Endothelial cell of umbilical vein (primary cell): ENCODE measurements around the gene MTAP. TPM values are rescaled to one million over a fixed set of nuclear protein-coding genes. Genes with fewer than 3 reads are reported as not detected.

Source experiments
- BruUV-seq: library from RNA; stranded (reverse); fragments of 400-500 nt; replicated peaks from 2 replicates; lab custom pipeline; 2021; lab: Mats Ljungman, UMichigan
- CTCF ChIA-PET: fragments of 300-600, 350-600 bp; sonication (Branson Sonifier 250); formaldehyde crosslinking; loops from one replicate; lab custom pipeline; 2021; ENCODE audit warnings: antibody characterized with exemption, inconsistent platforms; lab: Charles Lee
- POLR2A ChIA-PET: fragments of 300-600, 350-600 bp; sonication (Branson Sonifier 250); formaldehyde crosslinking; loops from one replicate; lab custom pipeline; 2021; ENCODE audit warnings: antibody characterized with exemption, inconsistent platforms; lab: Charles Lee
- DNase-seq: peaks from one replicate; pipeline ENCODE4 v3.0.0-alpha.2; 2011; ENCODE audit warnings: low read depth, low spot score
- FAIRE-seq: peaks from 2 replicates; lab custom pipeline; 2011; peaks lifted over from hg19 to GRCh38; lab: Jason Lieb, UNC
- H2AFZ ChIP-seq: 2 replicates; pipeline ENCODE4 v1.6.0; 2012; ENCODE audit warnings: low read depth, low read length, control low read depth, inconsistent platforms
- H3K27ac ChIP-seq: 2 replicates; pipeline ENCODE4 v1.5.1; 2011; ENCODE audit warnings: low read depth, mild to moderate bottlenecking, control low read depth, low read length, moderate library complexity; ENCODE audit not compliant: insufficient read depth
- H3K27me3 ChIP-seq, 2 experiments: 2 replicates each; pipeline versions ENCODE4 v1.6.0 to v1.6.1; 2011; ENCODE audit warnings: low read length in 2 of 2, mixed read lengths in 1 of 2; ENCODE audit not compliant: control insufficient read depth in 2 of 2, insufficient read depth in 2 of 2
- H3K36me3 ChIP-seq, 2 experiments: 2 replicates in 1 of 2; 3 replicates in 1 of 2; pipeline ENCODE4 v1.5.1; 2011; ENCODE audit warnings: low read length in 2 of 2, mild to moderate bottlenecking in 1 of 2, moderate library complexity in 1 of 2; ENCODE audit not compliant: control insufficient read depth in 2 of 2, insufficient read depth in 2 of 2; ENCODE audit errors: extremely low read depth in 1 of 2
- H3K4me1 ChIP-seq: 3 replicates; pipeline ENCODE4 v1.5.1; 2011; ENCODE audit warnings: mild to moderate bottlenecking, low read length; ENCODE audit not compliant: control insufficient read depth, insufficient read depth; ENCODE audit errors: extremely low read depth
- H3K4me2 ChIP-seq: 2 replicates; pipeline ENCODE4 v1.6.1; 2011; ENCODE audit warnings: low read length, control low read depth, mixed read lengths; ENCODE audit not compliant: insufficient read depth
- H3K4me3 ChIP-seq, 3 experiments: fragments of 200-600 bp in 1 of 3; sonication (generic), shearing (Covaris generic) in 1 of 3; replicated peaks in 1 of 3; 2 replicates each; pipeline ENCODE4 v1.5.1; 2011 to 2016; ENCODE audit warnings: control low read depth in 3 of 3, low read length in 3 of 3, mild to moderate bottlenecking in 2 of 3, inconsistent platforms in 1 of 3, low read depth in 1 of 3, moderate library complexity in 1 of 3; ENCODE audit not compliant: insufficient read depth in 1 of 3
- H3K79me2 ChIP-seq: 2 replicates; pipeline ENCODE4 v1.6.0; 2012; ENCODE audit warnings: low read length, inconsistent platforms; ENCODE audit not compliant: control insufficient read depth, insufficient read depth
- H3K9ac ChIP-seq: replicated peaks from 2 replicates; pipeline ENCODE3; 2011; ENCODE audit warnings: low read length, control low read depth; ENCODE audit not compliant: insufficient read depth; ENCODE audit errors: extremely low read depth
- H3K9me1 ChIP-seq: replicated peaks from 3 replicates; pipeline ENCODE4 v1.6.0; 2011; ENCODE audit warnings: mild to moderate bottlenecking, low read length; ENCODE audit not compliant: control insufficient read depth, insufficient read depth; ENCODE audit errors: extremely low read depth
- H3K9me3 ChIP-seq: replicated peaks from 2 replicates; pipeline ENCODE4 v1.5.1; 2012; ENCODE audit warnings: low read length, inconsistent platforms; ENCODE audit not compliant: control insufficient read depth, insufficient read depth
- H4K20me1 ChIP-seq: replicated peaks from 2 replicates; pipeline ENCODE3; 2011; ENCODE audit warnings: mild to moderate bottlenecking, low read length; ENCODE audit not compliant: control insufficient read depth, insufficient read depth; ENCODE audit errors: extremely low read depth
- EZH2 ChIP-seq: IDR thresholded peaks from 2 replicates; pipeline ENCODE4 v1.6.1; 2012; ENCODE audit warnings: borderline replicate concordance, low read depth, mild to moderate bottlenecking, moderate library complexity, low read length, inconsistent platforms; ENCODE audit not compliant: severe bottlenecking
- FOS ChIP-seq: IDR thresholded peaks from 2 replicates; pipeline ENCODE4 v1.6.1; 2011; ENCODE audit warnings: mild to moderate bottlenecking, low read length, moderate library complexity, borderline replicate concordance; ENCODE audit not compliant: insufficient read depth
- GATA2 ChIP-seq: IDR thresholded peaks from 2 replicates; pipeline ENCODE4 v1.7.0; 2011; ENCODE audit warnings: low read depth, mild to moderate bottlenecking, moderate library complexity, mixed read lengths, low read length; ENCODE audit not compliant: insufficient read length, insufficient read depth
- JUN ChIP-seq: IDR thresholded peaks from 2 replicates; pipeline ENCODE4 v1.6.1; 2011; ENCODE audit warnings: borderline replicate concordance, low read depth; ENCODE audit not compliant: insufficient read length, insufficient read depth
- MYC ChIP-seq: IDR thresholded peaks from one replicate; pipeline ENCODE4 v1.6.1; 2011; ENCODE audit warnings: mild to moderate bottlenecking, low read depth, low read length
- POLR2A ChIP-seq: IDR thresholded peaks from 2 replicates; pipeline ENCODE4 v1.6.1; 2012; ENCODE audit warnings: low read depth, mild to moderate bottlenecking, control low read depth, low read length
- POLR2AphosphoS5 ChIP-seq: IDR thresholded peaks from 2 replicates; pipeline ENCODE4 v1.6.1; 2012; ENCODE audit warnings: low read depth, mild to moderate bottlenecking, control low read depth, low read length, moderate library complexity; ENCODE audit not compliant: insufficient read depth
- dilution Hi-C: fragments of 300-500 bp; cut with MboI; formaldehyde crosslinking; loops from one replicate; pipeline ENCODE4 v1.15.0; 2019; ENCODE audit warnings: low sequenced_read_pairs; ENCODE audit not compliant: extremely low pct_ligation_motif_present
- intact Hi-C: fragments of 100-400 bp; cut with micrococcal nuclease; formaldehyde crosslinking; loops from one replicate; pipeline ENCODE4 v1.10.0; 2022
- polyA plus RNA-seq, 4 experiments: library from polyadenylated mRNA; depleted of rRNA in 3 of 4; stranded (reverse) in 3 of 4; unstranded in 1 of 4; fragments of >200 nt; gene quantifications; 2 replicates each; pipeline versions ENCODE4 v1.2.1 to v1.2.3, GENCODE V29; 2011 to 2012; ENCODE audit warnings: missing spikeins in 1 of 4
- total RNA-seq: library from RNA; stranded (reverse); gene quantifications from 2 replicates; pipeline ENCODE4 v1.2.3, GENCODE V29; 2021
- TF ChIP-seq, protein P1 (sequence below), 2 donors: IDR thresholded peaks; 1 replicate in 1 of 2; 2 replicates in 1 of 2; pipeline ENCODE4 v1.5.1; 2011; ENCODE audit warnings: low read length in 2 of 2, mild to moderate bottlenecking in 2 of 2, moderate library complexity in 2 of 2, control low read depth in 1 of 2, inconsistent platforms in 1 of 2, low read depth in 1 of 2; ENCODE audit not compliant: insufficient read depth in 1 of 2; ENCODE audit errors: extremely low read depth in 1 of 2
- TF ChIP-seq, protein P2 (sequence below): IDR thresholded peaks from 2 replicates; pipeline ENCODE4 v1.6.1; 2011; ENCODE audit not compliant: insufficient read depth, insufficient read length

Gene MTAP
- total and polyA plus RNA-seq, 2 donors (not counting 3 experiments of a cell fraction or from before 2014, with no cell fraction given) = 11.3 to 55.1 TPM

DNA sequence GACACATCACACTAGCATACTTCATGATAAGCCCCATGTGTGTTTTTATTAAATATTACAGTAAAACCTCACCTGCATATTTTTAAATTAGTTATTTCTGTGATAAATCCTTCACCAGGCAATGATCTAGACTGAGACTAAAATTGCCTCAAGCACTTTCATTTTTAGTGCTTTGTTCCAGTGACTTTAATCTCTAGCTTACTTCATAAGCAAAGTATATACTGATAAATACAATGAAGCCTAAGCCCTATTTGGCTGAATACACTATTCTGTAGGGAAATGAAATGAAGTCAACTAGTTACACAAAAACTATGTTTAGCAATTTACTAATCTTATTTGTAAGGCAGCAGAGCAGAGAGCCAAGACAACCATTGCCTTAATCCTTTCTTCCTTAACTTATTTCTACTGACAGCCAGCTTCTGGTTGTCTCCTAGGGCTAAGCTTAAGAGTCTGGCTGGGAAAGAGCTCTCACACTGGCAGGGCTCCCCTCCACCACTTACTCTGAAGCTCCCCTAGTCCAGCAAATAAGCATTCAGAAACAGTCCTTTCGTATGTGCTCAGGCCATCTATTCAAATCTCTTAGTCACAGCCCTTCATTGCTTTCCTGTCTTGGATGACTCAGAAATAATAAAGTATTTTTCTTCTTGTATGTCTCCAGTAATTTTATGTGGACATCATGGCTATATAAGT is 31.4 kb upstream of the MTAP start:
- TF ChIP-seq GATA2 (peak; percentile 46), MYC (no peak), POLR2A (no peak), FOS (peak; percentile 89), JUN (peak; percentile 68), POLR2AphosphoS5 (peak; percentile 42), EZH2 (no peak)
- TF ChIP-seq, protein P1, sequence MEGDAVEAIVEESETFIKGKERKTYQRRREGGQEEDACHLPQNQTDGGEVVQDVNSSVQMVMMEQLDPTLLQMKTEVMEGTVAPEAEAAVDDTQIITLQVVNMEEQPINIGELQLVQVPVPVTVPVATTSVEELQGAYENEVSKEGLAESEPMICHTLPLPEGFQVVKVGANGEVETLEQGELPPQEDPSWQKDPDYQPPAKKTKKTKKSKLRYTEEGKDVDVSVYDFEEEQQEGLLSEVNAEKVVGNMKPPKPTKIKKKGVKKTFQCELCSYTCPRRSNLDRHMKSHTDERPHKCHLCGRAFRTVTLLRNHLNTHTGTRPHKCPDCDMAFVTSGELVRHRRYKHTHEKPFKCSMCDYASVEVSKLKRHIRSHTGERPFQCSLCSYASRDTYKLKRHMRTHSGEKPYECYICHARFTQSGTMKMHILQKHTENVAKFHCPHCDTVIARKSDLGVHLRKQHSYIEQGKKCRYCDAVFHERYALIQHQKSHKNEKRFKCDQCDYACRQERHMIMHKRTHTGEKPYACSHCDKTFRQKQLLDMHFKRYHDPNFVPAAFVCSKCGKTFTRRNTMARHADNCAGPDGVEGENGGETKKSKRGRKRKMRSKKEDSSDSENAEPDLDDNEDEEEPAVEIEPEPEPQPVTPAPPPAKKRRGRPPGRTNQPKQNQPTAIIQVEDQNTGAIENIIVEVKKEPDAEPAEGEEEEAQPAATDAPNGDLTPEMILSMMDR (IDR thresholded peaks at IDR 0.05; ENCODE audit: extremely low read depth in 1 of 2, insufficient read depth in 1 of 2, low read depth in 1 of 2, low read length in 2 of 2) = no peak
- TF ChIP-seq, protein P2, sequence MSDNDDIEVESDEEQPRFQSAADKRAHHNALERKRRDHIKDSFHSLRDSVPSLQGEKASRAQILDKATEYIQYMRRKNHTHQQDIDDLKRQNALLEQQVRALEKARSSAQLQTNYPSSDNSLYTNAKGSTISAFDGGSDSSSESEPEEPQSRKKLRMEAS = no peak
- DNase-seq (peak; percentile 85), FAIRE-seq (peak; percentile 78)
- Histone ChIP-seq H3K9me1 (no peaks in the 10 kb centered on the region), H3K36me3 (no peaks in the 10 kb centered on the region), H3K9ac (peak overlapping the region; percentile 49), H3K4me2 (peak overlapping the region; percentile 77), H3K27me3 (peaks cover 0 to 2% of the 10 kb centered on the region in 2 experiments), H4K20me1 (no peaks in the 10 kb centered on the region), H3K79me2 (no peaks in the 10 kb centered on the region), H2AFZ (peak overlapping the region; percentile 86), H3K4me1 (peaks cover 13% of the 10 kb centered on the region), H3K9me3 (no peaks in the 10 kb centered on the region), H3K4me3 (peak overlapping the region in 1 of 3 experiments; percentile 21), H3K27ac (peak overlapping the region; percentile 67)
- dilution Hi-C loops = no loop called here
- intact Hi-C loops = loop anchor here (5.0 kb wide), 1 partner anchor 59 kb away; no protein-coding TSS in a partner anchor
- ChIA-PET CTCF (interaction anchor here (0.7 to 2.1 kb wide), 13 partner anchors 9 to 518 kb away, joined by 3 to 10 read pairs (median 3); no protein-coding TSS in a partner anchor), POLR2A (no interaction called here)
- TSS peak; percentile 97 for BruUV-seq
